Stomach (tissue), 9 donors: ENCODE results near the gene CXCR6. TPM values are rescaled to one million over a fixed set of nuclear protein-coding genes. Genes with fewer than 3 reads are reported as not detected.

Experiments used
- DNase-seq, 2 donors: peaks; one replicate each; pipeline versions ENCODE4 v3.0.0 to v3.0.0-alpha.2; 2013 to 2019
- H3K27ac ChIP-seq, 5 donors: fragments of 200-600 bp in 4 of 5; sonication (generic) in 4 of 5; one replicate each; pipeline ENCODE4 v1.5.1; 2013 to 2019; ENCODE audit warnings: mild to moderate bottlenecking in 1 of 5, moderate library complexity in 1 of 5
- H3K27me3 ChIP-seq, 3 donors: fragments of 200-600 bp; sonication (generic); one replicate each; pipeline ENCODE4 v1.5.1; 2017 to 2019; ENCODE audit warnings: mixed run types in 1 of 3
- H3K36me3 ChIP-seq, 4 donors: fragments of 200-600 bp; sonication (generic); 1 replicate in 3 of 4; 2 replicates in 1 of 4; pipeline ENCODE4 v1.5.1; 2016 to 2019
- H3K4me1 ChIP-seq, 4 donors: fragments of 200-600 bp; sonication (generic); one replicate each; pipeline ENCODE4 v1.5.1; 2016 to 2019
- H3K4me3 ChIP-seq, 4 donors: fragments of 200-600 bp; sonication (generic) in 3 of 4; one replicate each; pipeline ENCODE4 v1.5.1; 2016 to 2019; ENCODE audit warnings: mild to moderate bottlenecking in 1 of 4
- H3K9me3 ChIP-seq, 4 donors: fragments of 200-600 bp; sonication (generic); one replicate each; pipeline ENCODE4 v1.5.1; 2016 to 2019
- CTCF ChIP-seq, 7 experiments: fragments of 450-650 bp in 4 of 7; fragments of 200-600 bp in 3 of 7; sonication (generic) in 3 of 7; IDR thresholded peaks; one replicate each; pipeline ENCODE4 v1.5.1; 2016 to 2019; ENCODE audit warnings: antibody characterized with exemption in 7 of 7, control low read depth in 2 of 7, mild to moderate bottlenecking in 1 of 7
- EP300 ChIP-seq: sonication (generic); formaldehyde crosslinking; IDR thresholded peaks from one replicate; pipeline ENCODE4 v1.6.1; 2017; ENCODE audit warnings: antibody characterized with exemption
- POLR2A ChIP-seq, 4 donors: fragments of 450-650 bp; IDR thresholded peaks; one replicate each; pipeline ENCODE4 v1.6.1; 2016; ENCODE audit warnings: antibody characterized with exemption in 4 of 4, control low read depth in 2 of 4, mild to moderate bottlenecking in 1 of 4, moderate library complexity in 1 of 4
- POLR2AphosphoS5 ChIP-seq, 3 donors: sonication (generic); formaldehyde crosslinking; IDR thresholded peaks; one replicate each; pipeline ENCODE4 v1.6.1; 2016; ENCODE audit warnings: antibody characterized with exemption in 3 of 3
- WGBS, 5 donors: extraction: QIAGEN DNeasy Blood & Tissue Kit in 3 of 5; methylation state at CpG; one replicate each; pipeline versions ENCODE4 v1.1.5 to v1.1.7; 2013 to 2018; 5-methylcytosine and 5-hydroxymethylcytosine counted together
- intact Hi-C: fragments of 100-400 bp; cut with DNase I; formaldehyde crosslinking; loops from one replicate; pipeline ENCODE4 v1.15.1; 2023; ENCODE audit warnings: low total_unique reads
- polyA plus RNA-seq, 3 donors: library from polyadenylated mRNA; stranded (reverse); fragments of 200-250 nt; gene quantifications; one replicate each; pipeline ENCODE4 v1.2.3, GENCODE V29; 2013
- total RNA-seq, 5 donors: library from RNA; depleted of rRNA; stranded (reverse); fragments of >200 nt; gene quantifications; one replicate each; pipeline versions ENCODE4 v1.1.0 to v1.2.3, GENCODE V29; 2014 to 2016
- donor health status: healthy with polysubstance abuse.
- donor health status: Bipolar disorder and iron deficiency.
- donor health status: healthy.

Gene CXCR6
- total and polyA plus RNA-seq, 8 donors = 0.31 to 14.8 (median 1.1) TPM; not detected in 3

GRCh38 chr3:45927881-45928280 is 15.4 kb upstream of the CXCR6 start:
- Histone ChIP-seq H3K27me3 (no peaks in the 10 kb centered on the region), H3K9me3 (no peaks in the 10 kb centered on the region), H3K27ac (no peak overlapping the region), H3K4me3 (no peak overlapping the region), H3K4me1 (no peaks in the 10 kb centered on the region), H3K36me3 (peaks cover 52 to 100% (median 99%) of the 10 kb centered on the region in 4 donors)
- TF ChIP-seq CTCF (IDR thresholded peaks at IDR 0.05) (no peak), POLR2AphosphoS5 (IDR thresholded peaks at IDR 0.05) (no peak), POLR2A (IDR thresholded peaks at IDR 0.05) (no peak), EP300 (no peak)
- DNase-seq = no peak
- intact Hi-C loops = loop anchor here (10.0 kb wide), 1 partner anchor 163 kb away; no protein-coding TSS in a partner anchor
- 88 to 98% (median 96%) methylated on average over 2 of the region's 2 CpGs for WGBS, 5 donors

- no peak for TF ChIP-seq POLR2AphosphoS5 (IDR thresholded peaks at IDR 0.05)
- TF ChIP-seq EP300 = no peak
- TF ChIP-seq POLR2A (IDR thresholded peaks at IDR 0.05) = no peak
- peak in 5 of 7 experiments; percentile 11 to 64 (median 46) for TF ChIP-seq CTCF (IDR thresholded peaks at IDR 0.05)
- Histone ChIP-seq H3K9me3 (no peaks in the 10 kb centered on the region), H3K27ac (no peak overlapping the region), H3K4me1 (no peaks in the 10 kb centered on the region), H3K4me3 (no peak overlapping the region), H3K27me3 (no peaks in the 10 kb centered on the region), H3K36me3 (peaks cover 49 to 100% (median 99%) of the 10 kb centered on the region in 4 donors)
- peak; percentile 41 to 54 for DNase-seq
- WGBS, 5 donors = 72 to 89% (median 77%) methylated on average over 8 to 9 of the region's 9 CpGs
- intact Hi-C loops = loop anchor here (10.0 kb wide), 1 partner anchor 164 kb away; no protein-coding TSS in a partner anchor
These were observed 14.1 kb upstream of the CXCR6 start for GRCh38 chr3:45929042-45929679.

- DNase-seq = no peak
- Histone ChIP-seq H3K36me3 (peaks cover 49 to 100% (median 100%) of the 10 kb centered on the region in 4 donors), H3K4me1 (no peaks in the 10 kb centered on the region), H3K9me3 (no peaks in the 10 kb centered on the region), H3K4me3 (no peak overlapping the region), H3K27me3 (no peaks in the 10 kb centered on the region), H3K27ac (no peak overlapping the region)
- no peak for TF ChIP-seq POLR2A (IDR thresholded peaks at IDR 0.05)
- intact Hi-C loops = no loop called here
- WGBS, 5 donors = 85 to 95% (median 90%) methylated on average over 6 of the region's 6 CpGs
These were observed 11.8 kb upstream of the CXCR6 start for GRCh38 chr3:45931496-45931895.

- intact Hi-C loops = no loop called here
- H3K4me1 ChIP-seq = no peaks in the 10 kb centered on the region
- no peak for DNase-seq
- no peaks in the 10 kb centered on the region for H3K9me3 ChIP-seq
- no peak for TF ChIP-seq POLR2A (IDR thresholded peaks at IDR 0.05)
- no peak for TF ChIP-seq CTCF (IDR thresholded peaks at IDR 0.05)
- TF ChIP-seq POLR2AphosphoS5 (IDR thresholded peaks at IDR 0.05) = no peak
- TF ChIP-seq EP300 = no peak
- no peaks in the 10 kb centered on the region for H3K27me3 ChIP-seq
- peaks cover 49 to 100% (median 100%) of the 10 kb centered on the region in 4 donors for H3K36me3 ChIP-seq
- H3K27ac ChIP-seq = no peak overlapping the region
- 60 to 92% (median 89%) methylated on average over 4 of the region's 4 CpGs for WGBS, 5 donors
- no peak overlapping the region for H3K4me3 ChIP-seq
These were observed 11.2 kb upstream of the CXCR6 start for GRCh38 chr3:45932112-45932511.

GRCh38 chr3:45933591-45933990 is 9.7 kb upstream of the CXCR6 start:
- intact Hi-C loops = no loop called here
- peaks cover 0 to 1% (median under 1%) of the 10 kb centered on the region in 4 donors for H3K4me1 ChIP-seq
- no peak for DNase-seq
- H3K27ac ChIP-seq = no peak overlapping the region
- H3K27me3 ChIP-seq = no peaks in the 10 kb centered on the region
- no peaks in the 10 kb centered on the region for H3K9me3 ChIP-seq
- no peak for TF ChIP-seq CTCF (IDR thresholded peaks at IDR 0.05)
- no peak for TF ChIP-seq POLR2AphosphoS5 (IDR thresholded peaks at IDR 0.05)
- no peak for TF ChIP-seq POLR2A (IDR thresholded peaks at IDR 0.05)
- WGBS, 5 donors = 84 to 93% (median 86%) methylated on average over 4 of the region's 4 CpGs
- H3K4me3 ChIP-seq = no peak overlapping the region
- peaks cover 42 to 98% (median 94%) of the 10 kb centered on the region in 4 donors for H3K36me3 ChIP-seq
